ENCODE results near the gene RPL41.
"Not testable (repeated sequence)": the region's sequence is repeated elsewhere in the genome, so short reads cannot be mapped to it uniquely, and the experiment has no call there.

RPL41 gene

GRCh38 chr12:56116267-56117081, at the start of gene RPL41:
RPL41 (plus strand) TSS chr12:56116633.
- DNase-seq = peak; percentile 97

GRCh38 chr12:56071648-56072047, 44.8 kb upstream of the RPL41 start:
- DNase-seq = no peak

GRCh38 chr12:56074396-56074795, 42.0 kb upstream of the RPL41 start:
- DNase-seq = no peak

DNA sequence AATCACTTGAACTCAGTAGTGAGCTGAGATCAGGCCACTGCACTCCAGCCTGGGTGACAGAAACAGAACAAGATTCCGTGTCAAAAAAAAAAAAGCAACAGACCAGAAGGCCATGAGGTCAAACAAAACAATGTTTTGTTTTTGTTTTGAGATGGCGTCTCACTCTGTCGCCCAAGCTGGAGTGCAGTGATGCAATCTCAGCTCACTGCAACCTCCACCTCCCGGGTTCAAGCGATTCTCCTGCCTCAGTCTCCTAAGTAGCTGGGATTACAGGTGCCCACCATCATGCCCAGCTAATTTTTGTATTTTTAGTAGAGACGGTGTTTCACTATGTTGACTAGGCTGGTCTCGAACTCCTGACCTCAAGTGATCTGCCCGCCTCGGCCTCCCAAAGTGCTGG, 38.5 kb upstream of the RPL41 start:
- not testable (repeated sequence) for DNase-seq

GRCh38 chr12:56078427-56078826, 38.0 kb upstream of the RPL41 start:
- no peak for DNase-seq

DNA sequence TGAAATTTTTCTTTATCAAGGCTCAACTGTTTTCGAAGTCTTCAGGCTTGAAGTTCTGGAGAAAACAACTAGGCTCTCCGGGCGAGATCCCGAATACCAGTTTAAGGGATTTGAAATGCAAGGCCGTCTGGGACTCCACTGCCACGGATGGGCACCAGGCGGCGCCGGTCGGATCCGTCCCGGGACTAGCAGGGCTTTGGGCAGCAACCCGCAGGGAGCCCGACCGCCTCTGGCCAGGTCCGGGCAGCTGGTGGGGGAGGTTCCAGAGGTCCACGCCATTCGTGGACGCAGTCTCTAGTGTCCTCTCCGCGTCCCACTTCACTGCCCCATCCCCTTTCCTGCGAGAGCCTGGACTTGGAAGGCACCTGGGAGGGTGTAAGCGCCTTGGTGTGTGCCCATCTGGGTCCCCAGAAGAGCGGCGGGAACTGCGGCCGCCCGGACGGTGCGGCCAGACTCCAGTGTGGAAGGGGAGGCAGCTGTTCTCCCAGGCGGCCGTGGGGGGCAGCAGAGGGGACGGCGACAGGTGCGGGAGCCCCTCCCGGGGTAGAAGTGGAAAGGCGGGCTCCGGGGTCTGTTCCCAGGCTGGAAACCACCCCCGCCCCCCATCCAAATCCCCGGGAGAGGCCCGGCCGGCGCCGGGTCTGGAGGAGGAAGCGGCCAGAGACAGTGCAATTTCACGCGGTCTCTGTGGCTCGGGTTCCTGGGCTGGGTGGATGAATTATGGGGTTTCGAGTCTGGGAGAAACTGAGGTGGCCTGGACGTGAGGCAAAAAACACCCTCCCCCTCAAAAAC, 37.3 kb upstream of the RPL41 start:
- DNase-seq = peak; percentile 82

- peak; percentile 67 for DNase-seq
Observed at GRCh38 chr12:56079723-56080555, 36.5 kb upstream of the RPL41 start, which contains the start of gene ERBB3. ERBB3 (plus strand) TSS chr12:56080165; CDS start chr12:56080301, 136 bp downstream.

DNA sequence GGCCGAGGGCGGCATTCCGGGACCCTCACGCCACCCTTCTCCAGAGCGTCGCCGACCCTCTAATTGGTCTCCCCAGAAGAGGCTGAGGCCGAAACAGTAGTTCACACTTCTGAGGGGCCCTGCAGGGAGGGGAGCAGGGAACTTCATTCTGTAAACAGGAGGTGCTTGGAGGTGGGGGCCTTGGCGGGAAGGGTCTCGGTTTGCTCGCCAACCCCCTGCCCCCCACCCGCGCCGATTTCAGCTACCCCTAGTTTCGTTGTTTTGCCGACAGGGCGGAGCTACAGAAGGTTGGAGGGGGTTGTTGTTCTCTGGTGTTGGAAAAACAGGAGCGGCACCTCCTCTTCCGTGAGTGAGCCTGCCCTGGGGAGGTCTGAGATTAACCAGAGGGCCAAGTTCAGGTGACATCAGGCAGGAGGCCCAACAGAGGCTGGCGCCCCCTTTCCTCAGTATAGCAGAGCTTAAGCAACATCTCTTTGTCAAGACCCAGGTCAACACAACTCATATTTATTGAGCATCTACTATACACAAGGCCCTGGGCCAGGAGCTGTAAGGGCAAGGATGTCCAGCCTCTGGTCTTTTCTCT, 35.8 kb upstream of the RPL41 start:
- peak; percentile 13 for DNase-seq

GRCh38 chr12:56081393-56082347, 34.8 kb upstream of the RPL41 start:
- DNase-seq = peak; percentile 70

DNA sequence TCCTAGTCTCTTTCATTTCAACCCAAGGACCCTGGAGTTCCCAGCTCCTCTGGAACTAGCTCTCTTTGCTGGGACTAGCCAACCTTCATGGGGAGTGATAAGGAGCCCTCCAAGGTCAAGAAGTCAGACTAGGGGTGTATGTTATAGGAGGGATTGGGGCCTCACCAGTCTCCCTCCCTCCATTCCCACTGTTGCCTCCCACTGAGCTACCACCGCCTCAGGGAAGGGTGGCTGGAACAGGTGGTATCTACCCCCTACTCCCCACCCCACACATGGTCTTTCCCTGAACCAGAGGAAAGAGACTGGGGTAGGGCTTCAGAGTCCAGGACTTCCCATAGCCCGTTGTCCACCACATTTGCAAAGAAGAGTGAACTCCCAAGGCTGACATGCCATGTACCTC, 34.1 kb upstream of the RPL41 start:
- no peak for DNase-seq

DNA sequence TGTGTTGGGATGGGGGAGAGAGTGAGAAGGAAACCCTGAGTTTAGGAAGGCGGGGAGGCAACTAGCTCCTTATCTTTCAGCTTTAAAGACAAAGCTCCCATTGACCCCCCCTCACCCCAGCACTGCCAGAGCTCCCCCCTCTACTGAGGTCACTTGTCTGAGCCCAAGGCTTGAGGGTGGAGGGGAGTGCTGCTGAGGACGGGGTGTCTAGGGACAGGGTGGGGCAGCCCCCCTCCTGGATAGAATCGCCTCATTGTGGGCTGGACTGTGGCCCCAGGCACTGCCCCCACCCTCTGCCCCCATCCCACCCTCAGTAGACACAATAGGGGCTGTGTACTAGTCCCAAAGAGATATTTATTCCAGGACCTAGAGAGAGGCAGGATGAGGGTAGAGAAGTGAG, 33.5 kb upstream of the RPL41 start:
- peak; percentile 92 for DNase-seq

DNA sequence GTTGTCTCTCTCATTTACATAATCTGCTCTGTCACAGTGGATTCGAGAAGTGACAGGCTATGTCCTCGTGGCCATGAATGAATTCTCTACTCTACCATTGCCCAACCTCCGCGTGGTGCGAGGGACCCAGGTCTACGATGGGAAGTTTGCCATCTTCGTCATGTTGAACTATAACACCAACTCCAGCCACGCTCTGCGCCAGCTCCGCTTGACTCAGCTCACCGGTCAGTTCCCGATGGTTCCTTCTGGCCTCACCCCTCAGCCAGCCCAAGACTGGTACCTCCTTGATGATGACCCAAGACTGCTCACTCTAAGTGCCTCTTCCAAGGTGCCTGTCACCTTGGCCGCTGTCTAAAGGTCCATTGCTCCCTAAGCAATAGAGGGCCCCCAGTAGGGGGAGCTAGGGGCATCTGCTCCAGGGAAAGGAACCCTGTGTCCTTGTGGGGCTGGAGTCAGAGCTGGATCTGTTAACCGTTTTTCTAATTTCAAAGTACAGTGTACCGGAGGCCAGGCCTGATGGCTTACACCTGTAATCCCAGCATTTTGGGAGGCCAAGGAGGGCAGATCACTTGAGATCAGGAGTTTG, 31.4 kb upstream of the RPL41 start:
- DNase-seq = no peak

DNA sequence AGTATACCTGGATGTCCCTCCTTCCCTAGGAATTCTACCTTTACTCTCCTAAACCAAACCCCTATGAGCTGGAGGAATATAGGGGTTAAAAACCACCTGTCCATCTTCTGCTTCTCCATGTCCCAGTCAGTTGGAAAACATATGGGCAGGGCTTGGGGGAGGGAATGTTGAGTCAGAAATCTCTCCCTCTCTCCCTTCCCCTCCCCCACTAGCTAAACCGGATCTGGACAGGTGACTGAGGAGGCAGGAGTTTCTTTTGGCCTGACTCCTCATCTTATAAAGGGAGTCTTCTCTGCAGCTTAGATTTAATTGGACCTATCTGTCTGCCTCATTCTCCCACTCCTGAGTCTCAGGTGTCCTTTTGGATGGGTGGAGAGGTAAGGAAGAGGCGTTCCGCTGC, 30.3 kb upstream of the RPL41 start:
- no peak for DNase-seq

DNA sequence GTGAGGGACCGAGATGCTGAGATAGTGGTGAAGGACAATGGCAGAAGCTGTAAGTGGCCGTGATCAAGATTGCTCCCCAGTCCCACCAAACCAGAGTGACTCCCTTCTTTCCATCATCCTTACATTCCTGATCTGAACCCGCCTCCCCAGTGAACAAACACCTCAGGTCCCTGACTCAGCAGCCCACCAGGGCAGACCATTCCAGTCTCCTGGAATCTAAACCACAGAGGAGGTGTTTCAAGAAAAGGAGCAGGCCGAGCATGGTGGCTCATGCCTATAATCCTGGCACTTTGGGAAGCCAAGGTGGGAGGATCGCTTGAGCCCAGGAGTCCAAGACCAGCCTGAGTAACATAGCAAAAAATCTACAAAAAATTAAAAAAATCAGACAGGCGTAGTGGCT, 29.8 kb upstream of the RPL41 start:
- DNase-seq = no peak

GRCh38 chr12:56087220-56087619, 29.2 kb upstream of the RPL41 start:
- no peak for DNase-seq

GRCh38 chr12:56097738-56098137, 18.7 kb upstream of the RPL41 start:
- DNase-seq = no peak

GRCh38 chr12:56098592-56098991, 17.8 kb upstream of the RPL41 start:
- DNase-seq = no peak

DNA sequence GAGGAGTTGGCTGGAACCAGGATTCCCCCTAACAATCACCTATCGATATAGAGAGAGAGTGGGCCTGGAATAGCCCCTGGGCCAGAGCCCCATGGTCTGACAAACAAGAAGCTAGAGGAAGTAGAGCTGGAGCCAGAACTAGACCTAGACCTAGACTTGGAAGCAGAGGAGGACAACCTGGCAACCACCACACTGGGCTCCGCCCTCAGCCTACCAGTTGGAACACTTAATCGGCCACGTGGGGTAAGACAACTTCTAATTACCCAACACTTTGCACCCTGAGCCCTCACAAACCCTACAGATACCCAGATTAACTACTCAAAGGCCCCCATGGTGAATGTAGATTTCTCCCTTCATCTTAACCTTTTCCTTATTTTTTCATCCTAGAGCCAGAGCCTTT, 16.6 kb upstream of the RPL41 start:
- DNase-seq = no peak

DNA sequence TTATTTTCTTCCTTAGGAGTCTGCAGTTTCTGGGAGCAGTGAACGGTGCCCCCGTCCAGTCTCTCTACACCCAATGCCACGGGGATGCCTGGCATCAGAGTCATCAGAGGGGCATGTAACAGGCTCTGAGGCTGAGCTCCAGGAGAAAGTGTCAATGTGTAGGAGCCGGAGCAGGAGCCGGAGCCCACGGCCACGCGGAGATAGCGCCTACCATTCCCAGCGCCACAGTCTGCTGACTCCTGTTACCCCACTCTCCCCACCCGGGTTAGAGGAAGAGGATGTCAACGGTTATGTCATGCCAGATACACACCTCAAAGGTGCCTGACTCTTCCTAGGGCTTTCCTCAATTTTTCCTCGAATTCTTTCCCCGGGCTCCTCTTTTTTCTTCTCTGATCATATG, 15.4 kb upstream of the RPL41 start:
- DNase-seq = no peak

- DNase-seq = no peak
Observed at GRCh38 chr12:56102683-56103065, 13.8 kb upstream of the RPL41 start.

GRCh38 chr12:56103066-56103711, 13.2 kb upstream of the RPL41 start:
- no peak for DNase-seq

Data from midbrain (tissue), 1 donor.